ENCODE results near the gene HPS1.
"Not testable (repeated sequence)": the region's sequence is repeated elsewhere in the genome, so short reads cannot be mapped to it uniquely, and the experiment has no call there.

The HPS1 gene

DNA sequence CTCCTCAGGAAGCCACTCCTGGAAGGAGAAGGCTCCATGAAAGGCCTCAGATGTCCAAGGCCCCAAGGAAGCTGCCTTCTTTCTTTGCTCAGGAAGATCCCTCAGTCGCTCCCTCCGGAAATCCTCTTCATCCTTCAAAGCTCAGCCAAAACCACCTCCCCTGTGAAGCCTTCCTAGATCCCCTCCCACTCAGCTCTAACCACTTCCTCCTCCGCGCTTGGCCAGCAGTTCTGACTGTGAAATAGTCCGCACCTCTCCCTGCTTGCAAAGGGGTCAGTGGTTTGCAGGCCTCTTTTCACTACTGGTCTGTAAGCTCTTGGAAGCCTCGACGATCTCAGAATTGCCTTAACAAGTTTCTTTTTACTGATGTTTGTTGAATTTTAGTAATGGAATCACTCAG lies 55.7 kb downstream of the HPS1 start:
- Mint-ChIP-seq H3K36me3 (no peaks in the 10 kb centered on the region), H3K27ac (peak overlapping the region; percentile 67), H3K4me3 (peak overlapping the region; percentile 20), H3K27me3 (peaks cover 12% of the 10 kb centered on the region), H3K4me1 (peaks cover 31% of the 10 kb centered on the region), H3K9me3 (no peaks in the 10 kb centered on the region)
- DNase-seq = peak; percentile 43
- CTCF ChIA-PET = no interaction called here

- no peak for DNase-seq
- Mint-ChIP-seq H3K27ac (no peak overlapping the region), H3K36me3 (no peaks in the 10 kb centered on the region), H3K4me3 (no peak overlapping the region), H3K4me1 (peaks cover 31% of the 10 kb centered on the region), H3K27me3 (peaks cover 12% of the 10 kb centered on the region), H3K9me3 (no peaks in the 10 kb centered on the region)
- CTCF ChIA-PET = no interaction called here
Measured at GRCh38 chr10:98390406-98390805, 56.3 kb downstream of the HPS1 start.

DNA sequence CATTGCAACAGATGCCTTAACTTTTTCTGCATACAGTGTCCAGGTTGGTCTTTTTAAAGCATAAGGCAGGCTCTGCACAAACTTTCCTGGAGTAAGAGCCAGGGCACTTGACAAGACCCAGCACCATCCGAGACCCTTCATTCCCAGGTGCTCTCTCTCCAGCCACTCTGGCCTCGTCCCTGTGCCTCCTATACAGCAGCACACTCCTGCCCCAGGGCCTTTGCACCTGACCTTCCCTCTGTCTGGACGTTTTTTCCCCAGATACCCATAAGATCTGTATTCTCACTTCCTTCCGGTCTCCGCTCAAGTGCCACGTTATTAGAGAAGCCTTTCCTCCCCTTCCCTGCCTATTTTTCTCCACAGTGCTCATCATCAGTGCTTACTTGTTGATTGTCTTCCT lies 57.3 kb downstream of the HPS1 start:
- Mint-ChIP-seq H3K4me3 (no peak overlapping the region), H3K9me3 (no peaks in the 10 kb centered on the region), H3K36me3 (no peaks in the 10 kb centered on the region), H3K4me1 (peaks cover 31% of the 10 kb centered on the region), H3K27ac (no peak overlapping the region), H3K27me3 (peaks cover 12% of the 10 kb centered on the region)
- CTCF ChIA-PET = no interaction called here
- DNase-seq = no peak

DNA sequence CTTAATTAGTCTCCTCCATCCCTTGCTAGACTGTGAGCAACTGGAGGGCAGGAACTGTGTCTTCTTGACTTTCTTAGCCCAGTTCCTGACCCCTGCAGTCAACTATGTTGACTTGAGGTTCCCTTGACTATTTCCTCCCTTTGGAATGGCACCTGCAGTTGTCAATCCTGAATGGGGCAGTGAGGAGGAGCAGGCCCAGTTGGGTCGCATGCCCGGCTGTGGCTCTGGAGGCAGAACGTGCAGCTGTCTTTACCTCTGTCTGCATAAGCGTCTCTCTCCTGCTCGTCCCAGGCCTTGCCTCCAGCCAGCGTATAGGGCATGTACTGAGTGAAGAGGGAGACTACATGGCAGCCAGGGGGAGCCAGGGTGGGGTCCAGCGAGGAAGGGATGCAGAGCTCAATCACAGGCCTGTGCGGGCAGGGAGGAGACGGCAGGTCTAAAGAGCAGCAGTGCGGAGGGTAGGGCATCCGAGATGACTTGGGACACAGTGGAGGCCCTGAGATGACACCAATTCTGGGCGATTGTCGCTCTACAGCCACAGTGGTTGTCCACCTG lies 58.6 kb downstream of the HPS1 start:
- CTCF ChIA-PET = no interaction called here
- Mint-ChIP-seq H3K27ac (peak overlapping the region; percentile 22), H3K4me1 (peaks cover 31% of the 10 kb centered on the region), H3K36me3 (no peaks in the 10 kb centered on the region), H3K27me3 (peaks cover 9% of the 10 kb centered on the region), H3K4me3 (no peak overlapping the region), H3K9me3 (no peaks in the 10 kb centered on the region)
- no peak for DNase-seq

DNA sequence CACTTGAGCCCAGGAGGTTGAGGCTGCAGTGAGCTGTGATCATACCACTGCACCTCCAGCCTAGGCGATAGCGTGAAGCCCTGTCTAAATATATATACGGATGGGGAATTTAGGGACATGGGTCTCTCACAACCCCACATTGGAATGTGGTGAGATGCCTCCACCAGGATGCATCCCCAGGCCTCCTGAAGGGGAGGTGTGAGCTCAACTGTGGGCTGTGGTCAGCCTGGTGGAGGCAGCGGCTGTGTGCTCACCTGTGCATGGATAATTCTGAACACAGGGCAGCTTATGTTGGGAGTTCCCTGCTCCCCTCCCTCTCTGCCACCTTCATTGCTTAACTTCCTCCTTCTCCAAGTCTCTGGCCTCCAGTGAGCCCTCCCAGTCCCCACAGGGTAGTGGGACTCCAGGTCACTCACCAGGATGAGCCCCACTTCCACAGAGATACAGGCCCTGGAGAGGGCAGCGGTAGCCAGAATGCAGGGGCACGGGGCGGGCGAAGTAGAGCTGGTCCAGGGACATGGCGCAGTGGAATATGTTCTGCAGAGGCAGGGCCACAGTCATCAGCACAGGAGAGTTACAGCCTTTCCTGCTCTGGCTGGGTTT lies 62.1 kb downstream of the HPS1 start:
- Mint-ChIP-seq H3K9me3 (no peaks in the 10 kb centered on the region), H3K4me1 (peaks cover under 1% of the 10 kb centered on the region), H3K36me3 (no peaks in the 10 kb centered on the region), H3K27ac (no peak overlapping the region), H3K27me3 (no peaks in the 10 kb centered on the region), H3K4me3 (no peak overlapping the region)
- CTCF ChIA-PET = interaction anchor here (1.1 kb wide), 2 partner anchors 12 to 13 kb away, joined by 3 read pairs; no protein-coding TSS in a partner anchor
- DNase-seq = no peak

DNA sequence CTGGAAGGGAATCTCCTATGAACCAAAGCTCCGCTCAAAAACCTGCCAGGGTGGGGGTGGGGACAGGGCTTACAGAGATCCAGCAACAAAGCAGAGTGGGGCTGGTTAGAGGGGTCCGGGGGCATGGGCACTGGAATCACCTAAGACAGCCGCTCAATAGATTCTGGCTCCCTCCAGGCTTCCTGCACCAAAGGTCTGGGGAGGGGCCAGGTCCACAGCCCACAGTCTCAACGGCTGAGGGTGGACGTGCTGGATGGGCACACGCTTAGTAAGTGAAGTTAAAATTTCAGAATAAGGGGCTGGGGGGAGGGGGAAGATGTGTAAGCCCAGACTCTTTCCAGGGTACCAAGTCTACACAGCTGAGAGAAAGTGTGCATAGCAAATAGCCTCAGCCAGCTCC lies 62.9 kb downstream of the HPS1 start:
- H3K9me3 Mint-ChIP-seq = no peaks in the 10 kb centered on the region
- no peak overlapping the region for H3K4me3 Mint-ChIP-seq
- no peaks in the 10 kb centered on the region for H3K36me3 Mint-ChIP-seq
- no peak overlapping the region for H3K27ac Mint-ChIP-seq
- no peak for DNase-seq
- no peaks in the 10 kb centered on the region for H3K4me1 Mint-ChIP-seq
- CTCF ChIA-PET = interaction anchor here (1.1 kb wide), 2 partner anchors 12 to 14 kb away, joined by 3 read pairs; no protein-coding TSS in a partner anchor
- no peaks in the 10 kb centered on the region for H3K27me3 Mint-ChIP-seq

- H3K9me3 Mint-ChIP-seq, H3K27me3 Mint-ChIP-seq, H3K4me1 Mint-ChIP-seq, H3K27ac Mint-ChIP-seq, H3K4me3 Mint-ChIP-seq, DNase-seq, H3K36me3 Mint-ChIP-seq, CTCF ChIA-PET: not testable (repeated sequence)
Measured at GRCh38 chr10:98383134-98383667, 63.5 kb downstream of the HPS1 start.

DNA sequence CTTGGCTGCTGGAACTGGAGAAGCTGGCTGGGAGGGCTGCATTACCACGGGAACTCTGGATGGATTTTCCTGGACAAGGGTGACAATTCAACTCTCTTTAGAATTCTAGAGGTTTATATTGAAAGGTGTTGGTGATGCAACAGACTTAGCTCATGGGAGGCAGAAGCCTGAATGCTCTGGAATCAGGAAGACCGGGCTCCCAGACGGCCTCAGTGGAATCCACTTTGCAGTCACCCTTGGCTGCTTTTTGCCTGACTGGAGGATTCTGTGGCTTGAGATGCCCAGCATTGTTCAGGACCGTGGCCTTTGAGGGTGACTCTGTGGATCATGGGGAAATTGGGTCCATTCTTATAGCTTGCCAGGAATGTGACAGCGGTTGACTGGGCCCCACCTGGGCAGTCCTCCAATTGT lies 64.0 kb downstream of the HPS1 start:
- DNase-seq = no peak
- no peaks in the 10 kb centered on the region for H3K4me1 Mint-ChIP-seq
- H3K4me3 Mint-ChIP-seq = no peak overlapping the region
- H3K36me3 Mint-ChIP-seq = no peaks in the 10 kb centered on the region
- CTCF ChIA-PET = no interaction called here
- no peaks in the 10 kb centered on the region for H3K27me3 Mint-ChIP-seq
- peaks cover 1% of the 10 kb centered on the region for H3K9me3 Mint-ChIP-seq
- no peak overlapping the region for H3K27ac Mint-ChIP-seq

GRCh38 chr10:98380493-98381339 lies 66.0 kb downstream of the HPS1 start:
- peaks cover under 1% of the 10 kb centered on the region for H3K27me3 Mint-ChIP-seq
- no peak for DNase-seq
- H3K27ac Mint-ChIP-seq = no peak overlapping the region
- no peaks in the 10 kb centered on the region for H3K36me3 Mint-ChIP-seq
- H3K4me1 Mint-ChIP-seq = no peaks in the 10 kb centered on the region
- H3K4me3 Mint-ChIP-seq = no peak overlapping the region
- CTCF ChIA-PET = interaction anchor here (0.7 kb wide), 1 partner anchor 11 kb away, joined by 3 read pairs; no protein-coding TSS in a partner anchor
- peaks cover 3% of the 10 kb centered on the region for H3K9me3 Mint-ChIP-seq

- Mint-ChIP-seq H3K27ac (no peak overlapping the region), H3K4me3 (no peak overlapping the region)
- DNase-seq = no peak
Measured at GRCh38 chr10:98378722-98379121, 68.0 kb downstream of the HPS1 start.

DNA sequence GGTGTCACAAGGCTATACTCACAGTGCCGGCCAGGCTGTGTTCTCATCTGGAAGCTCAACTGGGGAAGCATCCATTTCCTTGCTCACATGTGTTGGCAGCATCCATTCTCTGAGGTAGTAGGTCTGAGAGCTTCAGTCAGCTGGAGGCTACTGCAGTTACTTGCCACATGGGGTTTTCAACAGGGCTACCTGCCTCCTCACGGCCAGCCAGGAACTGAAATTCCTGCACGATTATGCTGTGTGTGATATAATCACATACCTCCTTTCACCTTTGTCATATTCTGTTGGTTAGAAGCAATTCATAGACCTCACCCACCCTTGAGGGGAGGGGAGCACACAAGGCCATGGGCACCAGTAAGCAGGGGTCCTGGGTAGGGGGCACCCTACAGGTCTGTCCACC lies 69.2 kb downstream of the HPS1 start:
- CTCF ChIA-PET = no interaction called here
- no peak overlapping the region for H3K27ac Mint-ChIP-seq
- no peaks in the 10 kb centered on the region for H3K4me1 Mint-ChIP-seq

More at GRCh38 chr10:98378722-98379121, 68.0 kb downstream of the HPS1 start:
- Mint-ChIP-seq H3K27me3 (peaks cover 20% of the 10 kb centered on the region), H3K9me3 (peaks cover 3% of the 10 kb centered on the region), H3K36me3 (no peaks in the 10 kb centered on the region), H3K4me1 (no peaks in the 10 kb centered on the region)
- CTCF ChIA-PET = no interaction called here

DNA sequence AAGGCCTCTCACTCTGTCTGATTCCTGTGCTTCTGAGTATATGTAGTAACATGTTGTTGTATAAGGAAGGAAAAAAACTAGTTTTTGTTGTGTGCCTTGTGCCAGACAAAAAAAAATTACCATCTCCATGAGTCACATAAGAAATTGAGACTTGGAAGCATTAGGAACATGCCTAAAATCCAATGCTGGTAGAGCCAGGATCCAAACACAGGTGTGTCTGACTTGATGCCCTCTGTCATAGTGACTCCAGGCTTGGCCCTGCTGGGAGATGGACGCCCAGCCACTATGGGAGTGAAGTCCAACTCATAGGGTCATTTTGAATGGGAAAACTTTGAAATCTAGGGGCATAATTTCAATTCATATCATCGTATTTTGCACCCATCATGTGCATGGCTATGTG lies 69.7 kb downstream of the HPS1 start:
- Mint-ChIP-seq H3K9me3 (peaks cover 3% of the 10 kb centered on the region), H3K27me3 (peaks cover 24% of the 10 kb centered on the region), H3K4me3 (no peak overlapping the region), H3K27ac (no peak overlapping the region), H3K36me3 (no peaks in the 10 kb centered on the region), H3K4me1 (no peaks in the 10 kb centered on the region)
- no peak for DNase-seq
- CTCF ChIA-PET = no interaction called here

More for the DNA sequence above, 69.2 kb downstream of the HPS1 start:
- Mint-ChIP-seq H3K4me3 (no peak overlapping the region), H3K9me3 (peaks cover 3% of the 10 kb centered on the region), H3K36me3 (no peaks in the 10 kb centered on the region), H3K27me3 (peaks cover 20% of the 10 kb centered on the region)
- no peak for DNase-seq

GRCh38 chr10:98376485-98376884 lies 70.2 kb downstream of the HPS1 start:
- CTCF ChIA-PET = no interaction called here
- DNase-seq = no peak
- H3K27ac Mint-ChIP-seq = no peak overlapping the region

GRCh38 chr10:98374217-98374985 lies 72.3 kb downstream of the HPS1 start:
- no peak overlapping the region for H3K27ac Mint-ChIP-seq
- CTCF ChIA-PET = no interaction called here
- H3K4me3 Mint-ChIP-seq = no peak overlapping the region
- peaks cover 3% of the 10 kb centered on the region for H3K9me3 Mint-ChIP-seq
- H3K27me3 Mint-ChIP-seq = peaks cover 33% of the 10 kb centered on the region
- DNase-seq = no peak
- no peaks in the 10 kb centered on the region for H3K4me1 Mint-ChIP-seq
- no peaks in the 10 kb centered on the region for H3K36me3 Mint-ChIP-seq

More at GRCh38 chr10:98376485-98376884, 70.2 kb downstream of the HPS1 start:
- Mint-ChIP-seq H3K4me3 (no peak overlapping the region), H3K4me1 (no peaks in the 10 kb centered on the region), H3K27me3 (peaks cover 29% of the 10 kb centered on the region), H3K36me3 (no peaks in the 10 kb centered on the region), H3K9me3 (peaks cover 3% of the 10 kb centered on the region)
